Activated CD4-positive, alpha-beta T cell treated with anti-CD3 and anti-CD28 coated beads for 36 hours (primary cell): ENCODE results near the gene SLC6A7. TPM values are rescaled to one million over a fixed set of nuclear protein-coding genes. Genes with fewer than 3 reads are reported as not detected.

Source experiments
- ATAC-seq: fragments of 200-7000 bp; cut with Tn5 transposase; one replicate; pipeline ENCODE4 v1.10.0; 2021; ENCODE audit warnings: mild to moderate bottlenecking, moderate library complexity
- CTCF ChIA-PET: fragments of 350-600 bp; sonication (Branson Sonifier 250); formaldehyde crosslinking; loops from one replicate; lab custom pipeline; 2021; ENCODE audit warnings: antibody characterized with exemption; lab: Charles Lee
- POLR2A ChIA-PET: fragments of 350-600 bp; sonication (Branson Sonifier 250); formaldehyde crosslinking; loops from one replicate; lab custom pipeline; 2021; ENCODE audit warnings: antibody characterized with exemption, inconsistent platforms; lab: Charles Lee
- DNase-seq: peaks from one replicate; pipeline ENCODE4 v3.0.0-alpha.2; 2020
- H3K27ac Mint-ChIP-seq: one replicate; pipeline ENCODE4 v1.8.0; 2021; ENCODE audit warnings: mixed read lengths
- H3K27me3 Mint-ChIP-seq: one replicate; pipeline ENCODE4 v1.8.0; 2021; ENCODE audit warnings: mixed read lengths
- H3K36me3 Mint-ChIP-seq: one replicate; pipeline ENCODE4 v1.8.0; 2021; ENCODE audit warnings: low read depth, mixed read lengths
- H3K4me1 Mint-ChIP-seq: one replicate; pipeline ENCODE4 v1.8.0; 2021; ENCODE audit warnings: mixed read lengths
- H3K4me3 Mint-ChIP-seq: one replicate; pipeline ENCODE4 v1.8.0; 2021; ENCODE audit warnings: mild to moderate bottlenecking, moderate library complexity, mixed read lengths
- H3K9me3 Mint-ChIP-seq: one replicate; pipeline ENCODE4 v1.8.0; 2021; ENCODE audit warnings: low read depth, mixed read lengths
- intact Hi-C, 2 experiments: fragments of 100-400 bp; cut with DNase I in 1 of 2; cut with micrococcal nuclease in 1 of 2; formaldehyde crosslinking; loops; one replicate each; pipeline versions ENCODE4 v1.14.2 to v1.15.1; 2022 to 2024; cut with DNase I, micrococcal nuclease
- total RNA-seq, 2 experiments: library from RNA; stranded (reverse); gene quantifications; one replicate each; pipeline ENCODE4 v1.2.3, GENCODE V29; 2021

SLC6A7 gene
- total RNA-seq, 2 experiments from 2014 or later: not detected

- POLR2A ChIA-PET: interaction anchor here (0.6 kb wide), 1 partner anchor 10 kb away, joined by 3 read pairs; no protein-coding TSS in a partner anchor
- no peak overlapping the region for H3K27ac Mint-ChIP-seq
- ATAC-seq (no peak), DNase-seq (no peak)
- H3K4me3 Mint-ChIP-seq: no peak overlapping the region
- CTCF ChIA-PET: interaction anchor here (1.0 kb wide), 1 partner anchor 41 kb away, joined by 3 read pairs; no protein-coding TSS in a partner anchor
- no peaks in the 10 kb centered on the region for H3K36me3 Mint-ChIP-seq
- no peaks in the 10 kb centered on the region for H3K9me3 Mint-ChIP-seq
- intact Hi-C loops: no loop called here
- H3K4me1 Mint-ChIP-seq: no peaks in the 10 kb centered on the region
- peaks cover 11% of the 10 kb centered on the region for H3K27me3 Mint-ChIP-seq
These were observed 5.9 kb upstream of the SLC6A7 start for GRCh38 chr5:150184006-150184405.

- no peaks in the 10 kb centered on the region for H3K36me3 Mint-ChIP-seq
- H3K27me3 Mint-ChIP-seq: peaks cover 18% of the 10 kb centered on the region
- no peaks in the 10 kb centered on the region for H3K4me1 Mint-ChIP-seq
- POLR2A ChIA-PET: no interaction called here
- no peaks in the 10 kb centered on the region for H3K9me3 Mint-ChIP-seq
- no peak for ATAC-seq
- intact Hi-C loops: no loop called here
- no peak overlapping the region for H3K4me3 Mint-ChIP-seq
- H3K27ac Mint-ChIP-seq: no peak overlapping the region
- no peak for DNase-seq
- CTCF ChIA-PET: no interaction called here
These were observed 4.6 kb upstream of the SLC6A7 start for GRCh38 chr5:150184990-150185912.

GRCh38 chr5:150186137-150186536, 3.7 kb upstream of the SLC6A7 start:
- DNase-seq: no peak
- no peak overlapping the region for H3K27ac Mint-ChIP-seq
- no peaks in the 10 kb centered on the region for H3K4me1 Mint-ChIP-seq
- H3K9me3 Mint-ChIP-seq: no peaks in the 10 kb centered on the region
- H3K36me3 Mint-ChIP-seq: no peaks in the 10 kb centered on the region
- CTCF ChIA-PET: no interaction called here
- H3K4me3 Mint-ChIP-seq: no peak overlapping the region
- ATAC-seq: no peak
- H3K27me3 Mint-ChIP-seq: peaks cover 18% of the 10 kb centered on the region
- POLR2A ChIA-PET: no interaction called here
- intact Hi-C loops: no loop called here

GRCh38 chr5:150186897-150187296, 3.0 kb upstream of the SLC6A7 start:
- H3K36me3 Mint-ChIP-seq: no peaks in the 10 kb centered on the region
- ChIA-PET CTCF (no interaction called here), POLR2A (no interaction called here)
- H3K27me3 Mint-ChIP-seq: peaks cover 21% of the 10 kb centered on the region
- intact Hi-C loops: no loop called here
- H3K4me1 Mint-ChIP-seq: no peaks in the 10 kb centered on the region
- H3K4me3 Mint-ChIP-seq: no peak overlapping the region
- ATAC-seq (no peak), DNase-seq (no peak)
- H3K27ac Mint-ChIP-seq: no peak overlapping the region
- no peaks in the 10 kb centered on the region for H3K9me3 Mint-ChIP-seq

- Mint-ChIP-seq H3K4me3 (no peak overlapping the region), H3K9me3 (no peaks in the 10 kb centered on the region), H3K4me1 (no peaks in the 10 kb centered on the region), H3K27ac (no peak overlapping the region), H3K27me3 (peaks cover 24% of the 10 kb centered on the region), H3K36me3 (no peaks in the 10 kb centered on the region)
- no peak for DNase-seq
- POLR2A ChIA-PET: no interaction called here
- CTCF ChIA-PET: no interaction called here
- intact Hi-C loops: no loop called here
- ATAC-seq: no peak
These were observed 1.6 kb upstream of the SLC6A7 start for GRCh38 chr5:150188146-150188842.

GRCh38 chr5:150189326-150189725, 536 bp upstream of the SLC6A7 start:
- ATAC-seq (no peak), DNase-seq (no peak)
- Mint-ChIP-seq H3K27me3 (peaks cover 24% of the 10 kb centered on the region), H3K27ac (no peak overlapping the region), H3K4me1 (no peaks in the 10 kb centered on the region), H3K4me3 (no peak overlapping the region), H3K36me3 (no peaks in the 10 kb centered on the region), H3K9me3 (no peaks in the 10 kb centered on the region)
- CTCF ChIA-PET: no interaction called here
- POLR2A ChIA-PET: no interaction called here
- intact Hi-C loops: no loop called here

- DNase-seq (no peak), ATAC-seq (no peak)
- H3K4me1 Mint-ChIP-seq: no peaks in the 10 kb centered on the region
- no peak overlapping the region for H3K27ac Mint-ChIP-seq
- H3K4me3 Mint-ChIP-seq: no peak overlapping the region
- H3K27me3 Mint-ChIP-seq: peaks cover 22% of the 10 kb centered on the region
- ChIA-PET POLR2A (no interaction called here), CTCF (no interaction called here)
- no peaks in the 10 kb centered on the region for H3K9me3 Mint-ChIP-seq
- no peaks in the 10 kb centered on the region for H3K36me3 Mint-ChIP-seq
- intact Hi-C loops: no loop called here
These were observed 679 bp downstream of the SLC6A7 start for GRCh38 chr5:150190503-150190979.

- Mint-ChIP-seq H3K27me3 (peaks cover 22% of the 10 kb centered on the region), H3K4me3 (no peak overlapping the region), H3K4me1 (no peaks in the 10 kb centered on the region), H3K36me3 (no peaks in the 10 kb centered on the region), H3K27ac (no peak overlapping the region), H3K9me3 (no peaks in the 10 kb centered on the region)
- POLR2A ChIA-PET: no interaction called here
- intact Hi-C loops: no loop called here
- no peak for DNase-seq
- CTCF ChIA-PET: no interaction called here
- no peak for ATAC-seq
These were observed 1.1 kb downstream of the SLC6A7 start for GRCh38 chr5:150190987-150191386.

- Mint-ChIP-seq H3K36me3 (no peaks in the 10 kb centered on the region), H3K27me3 (peaks cover 16% of the 10 kb centered on the region), H3K4me1 (no peaks in the 10 kb centered on the region), H3K9me3 (no peaks in the 10 kb centered on the region), H3K4me3 (no peak overlapping the region), H3K27ac (no peak overlapping the region)
- ChIA-PET POLR2A (no interaction called here), CTCF (interaction anchor here (0.6 to 1.1 kb wide), 3 partner anchors 24 to 720 kb away, joined by 3 to 4 read pairs (median 3); no protein-coding TSS in a partner anchor)
- intact Hi-C loops: no loop called here
- no peak for ATAC-seq
- DNase-seq: no peak
These were observed 2.6 kb downstream of the SLC6A7 start for GRCh38 chr5:150192462-150192861.

- ATAC-seq: no peak
- ChIA-PET POLR2A (no interaction called here), CTCF (no interaction called here)
- intact Hi-C loops: no loop called here
- Mint-ChIP-seq H3K27ac (no peak overlapping the region), H3K9me3 (no peaks in the 10 kb centered on the region), H3K36me3 (no peaks in the 10 kb centered on the region), H3K4me3 (no peak overlapping the region), H3K4me1 (no peaks in the 10 kb centered on the region), H3K27me3 (peaks cover 9% of the 10 kb centered on the region)
- DNase-seq: no peak
These were observed 6.0 kb downstream of the SLC6A7 start for GRCh38 chr5:150195736-150196485.

GRCh38 chr5:150196514-150196913, 6.7 kb downstream of the SLC6A7 start:
- H3K27ac Mint-ChIP-seq: no peak overlapping the region
- H3K4me1 Mint-ChIP-seq: no peaks in the 10 kb centered on the region
- no peaks in the 10 kb centered on the region for H3K36me3 Mint-ChIP-seq
- ATAC-seq (no peak), DNase-seq (no peak)
- intact Hi-C loops: no loop called here
- H3K27me3 Mint-ChIP-seq: peaks cover 9% of the 10 kb centered on the region
- ChIA-PET CTCF (interaction anchor here (0.6 kb wide), 2 partner anchors 157 to 304 kb away, joined by 3 read pairs; no protein-coding TSS in a partner anchor), POLR2A (no interaction called here)
- no peaks in the 10 kb centered on the region for H3K9me3 Mint-ChIP-seq
- H3K4me3 Mint-ChIP-seq: no peak overlapping the region
